Fibroblast of the aortic adventitia (primary cell): ENCODE results near the gene SLC32A1. TPM values are rescaled to one million over a fixed set of nuclear protein-coding genes. Genes with fewer than 3 reads are reported as not detected.
A peak's percentile ranks its signal among the peaks of the same experiment; 100 is the strongest.

Experiments used
- DNase-seq: peaks from one replicate; pipeline ENCODE4 v3.0.0-alpha.2; 2010; ENCODE audit warnings: low read depth
- H3K4me3 ChIP-seq: 2 replicates; pipeline ENCODE4 v1.5.1; 2011; ENCODE audit warnings: low read depth, mild to moderate bottlenecking, control low read depth, low read length, moderate library complexity
- total RNA-seq: library from RNA; depleted of rRNA; stranded (reverse); fragments of >200 nt; gene quantifications from 2 replicates; pipeline ENCODE4 v1.2.3, GENCODE V29; 2012; ENCODE audit warnings: low replicate concordance
- TF ChIP-seq, protein P1 (sequence below): IDR thresholded peaks from 2 replicates; pipeline ENCODE4 v1.5.1; 2011; ENCODE audit warnings: mild to moderate bottlenecking, low read length, control low read depth, inconsistent platforms; ENCODE audit not compliant: insufficient read depth

Gene SLC32A1, protein sequence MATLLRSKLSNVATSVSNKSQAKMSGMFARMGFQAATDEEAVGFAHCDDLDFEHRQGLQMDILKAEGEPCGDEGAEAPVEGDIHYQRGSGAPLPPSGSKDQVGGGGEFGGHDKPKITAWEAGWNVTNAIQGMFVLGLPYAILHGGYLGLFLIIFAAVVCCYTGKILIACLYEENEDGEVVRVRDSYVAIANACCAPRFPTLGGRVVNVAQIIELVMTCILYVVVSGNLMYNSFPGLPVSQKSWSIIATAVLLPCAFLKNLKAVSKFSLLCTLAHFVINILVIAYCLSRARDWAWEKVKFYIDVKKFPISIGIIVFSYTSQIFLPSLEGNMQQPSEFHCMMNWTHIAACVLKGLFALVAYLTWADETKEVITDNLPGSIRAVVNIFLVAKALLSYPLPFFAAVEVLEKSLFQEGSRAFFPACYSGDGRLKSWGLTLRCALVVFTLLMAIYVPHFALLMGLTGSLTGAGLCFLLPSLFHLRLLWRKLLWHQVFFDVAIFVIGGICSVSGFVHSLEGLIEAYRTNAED
- total RNA-seq = not detected in 2 replicates

GRCh38 chr20:38723848-38724625 is at the start of gene SLC32A1:
SLC32A1 (plus strand) TSS chr20:38724486; CDS start chr20:38724725, 239 bp downstream.
- no peak for DNase-seq
- no peak within 1 kb of the TSS for H3K4me3 ChIP-seq
- TF ChIP-seq, protein P1, sequence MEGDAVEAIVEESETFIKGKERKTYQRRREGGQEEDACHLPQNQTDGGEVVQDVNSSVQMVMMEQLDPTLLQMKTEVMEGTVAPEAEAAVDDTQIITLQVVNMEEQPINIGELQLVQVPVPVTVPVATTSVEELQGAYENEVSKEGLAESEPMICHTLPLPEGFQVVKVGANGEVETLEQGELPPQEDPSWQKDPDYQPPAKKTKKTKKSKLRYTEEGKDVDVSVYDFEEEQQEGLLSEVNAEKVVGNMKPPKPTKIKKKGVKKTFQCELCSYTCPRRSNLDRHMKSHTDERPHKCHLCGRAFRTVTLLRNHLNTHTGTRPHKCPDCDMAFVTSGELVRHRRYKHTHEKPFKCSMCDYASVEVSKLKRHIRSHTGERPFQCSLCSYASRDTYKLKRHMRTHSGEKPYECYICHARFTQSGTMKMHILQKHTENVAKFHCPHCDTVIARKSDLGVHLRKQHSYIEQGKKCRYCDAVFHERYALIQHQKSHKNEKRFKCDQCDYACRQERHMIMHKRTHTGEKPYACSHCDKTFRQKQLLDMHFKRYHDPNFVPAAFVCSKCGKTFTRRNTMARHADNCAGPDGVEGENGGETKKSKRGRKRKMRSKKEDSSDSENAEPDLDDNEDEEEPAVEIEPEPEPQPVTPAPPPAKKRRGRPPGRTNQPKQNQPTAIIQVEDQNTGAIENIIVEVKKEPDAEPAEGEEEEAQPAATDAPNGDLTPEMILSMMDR = no peak

- TF ChIP-seq, protein P1 = no peak
- peak overlapping the region; percentile 28 for H3K4me3 ChIP-seq
- DNase-seq = no peak
Observed at GRCh38 chr20:38674765-38675133, 49.5 kb upstream of the SLC32A1 start.

DNA sequence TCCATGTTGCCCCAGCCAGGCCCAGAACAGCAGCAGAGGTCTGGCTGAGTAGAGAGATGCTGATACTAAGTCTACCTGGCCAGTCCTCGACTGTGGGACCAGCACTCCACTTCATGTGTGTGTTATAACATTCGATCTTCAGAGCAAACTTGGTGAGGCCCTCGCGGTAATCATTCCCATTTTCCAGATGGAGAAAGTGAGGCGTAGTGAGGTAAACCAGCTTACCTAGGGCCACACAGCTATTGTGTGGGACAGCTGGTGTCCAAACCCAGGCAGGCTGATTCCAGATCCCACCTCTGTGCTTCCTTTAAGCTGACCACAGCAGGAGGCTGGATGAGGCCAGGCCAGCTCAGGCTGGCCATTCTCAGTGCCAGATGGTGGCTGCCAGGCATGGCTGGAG is 47.7 kb upstream of the SLC32A1 start:
- H3K4me3 ChIP-seq = no peak overlapping the region
- no peak for DNase-seq
- TF ChIP-seq, protein P1 = no peak

DNA sequence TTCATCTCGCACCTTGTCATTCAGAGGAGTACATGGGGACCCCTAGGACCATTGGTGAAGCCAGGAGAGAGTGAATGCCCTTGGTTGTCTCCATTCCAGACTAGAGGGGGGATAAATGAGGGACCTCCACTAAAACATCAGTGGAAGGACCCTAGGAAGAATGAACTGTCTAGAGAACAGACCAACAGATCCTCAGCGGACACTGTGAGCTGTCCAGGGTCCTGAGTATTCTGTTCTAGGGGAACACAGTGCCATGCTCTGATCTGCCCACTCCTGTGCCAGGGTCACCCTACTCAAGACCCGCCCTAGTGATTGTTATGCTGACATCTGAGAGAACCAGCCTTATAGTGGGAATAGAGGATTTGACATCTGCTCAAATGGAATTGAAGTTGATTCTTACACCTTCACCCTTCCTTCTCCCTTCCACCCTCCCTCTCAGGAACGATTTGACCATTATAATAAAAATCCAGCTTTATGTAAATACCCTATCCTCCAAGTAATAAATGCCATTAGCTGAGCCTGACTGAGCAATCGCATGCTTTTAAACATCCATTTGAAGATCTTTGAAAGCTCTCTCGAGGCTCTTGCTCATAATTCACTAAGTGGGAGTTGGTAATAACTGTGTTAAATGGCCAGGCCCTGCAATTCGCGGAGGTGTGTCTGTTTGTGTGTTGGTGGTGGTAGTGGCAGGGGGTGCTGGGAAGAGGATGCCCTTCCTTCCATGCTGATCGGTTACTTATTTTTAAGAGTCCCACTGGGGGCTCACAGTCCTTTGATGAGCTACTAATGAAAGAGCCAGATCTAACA is 43.6 kb upstream of the SLC32A1 start:
- TF ChIP-seq, protein P1 = no peak
- no peak overlapping the region for H3K4me3 ChIP-seq
- peak; percentile 39 for DNase-seq

DNA sequence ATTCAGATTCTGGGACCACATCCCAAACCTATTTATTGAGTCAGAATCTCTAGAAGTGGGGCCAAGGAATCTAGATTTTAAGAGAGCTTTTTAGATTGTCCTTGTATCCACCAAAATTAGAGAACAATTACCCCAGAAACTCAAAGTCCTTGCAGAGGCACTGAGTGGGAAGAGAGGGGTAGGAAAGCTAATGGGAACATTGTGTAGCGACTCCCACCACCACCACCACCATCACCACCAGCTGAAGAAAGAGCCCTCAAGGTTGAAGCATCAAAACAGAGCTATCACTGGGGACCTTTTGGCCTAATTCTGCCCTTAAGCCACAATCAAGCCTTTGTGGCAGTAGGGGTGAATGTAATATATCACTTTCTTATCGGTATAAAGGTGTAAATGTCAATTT is 39.0 kb upstream of the SLC32A1 start:
- no peak for DNase-seq

More for the DNA sequence above, 39.0 kb upstream of the SLC32A1 start:
- no peak overlapping the region for H3K4me3 ChIP-seq
- TF ChIP-seq, protein P1 = no peak
